Ovary (tissue), 9 donors: ENCODE measurements around the gene NBPF9. TPM values are rescaled to one million over a fixed set of nuclear protein-coding genes. Genes with fewer than 3 reads are reported as not detected.
"Not testable (repeated sequence)": the region's sequence is repeated elsewhere in the genome, so short reads cannot be mapped to it uniquely, and the experiment has no call there.

ENCODE experiments used
- DNase-seq, 5 donors: peaks; one replicate each; pipeline ENCODE4 v3.0.0-alpha.2; 2019 to 2020
- H3K27ac ChIP-seq, 2 donors: fragments of 200-600 bp; one replicate each; pipeline versions ENCODE4 v1.5.1 to v1.8.0; 2019 to 2022
- H3K27me3 ChIP-seq: fragments of 200-600 bp; one replicate; pipeline ENCODE4 v1.8.0; 2022
- H3K36me3 ChIP-seq: fragments of 200-600 bp; sonication (generic); one replicate; pipeline ENCODE4 v1.5.1; 2019
- H3K4me1 ChIP-seq: one replicate; pipeline ENCODE4 v1.8.1; 2013; ENCODE audit warnings: mild to moderate bottlenecking, moderate library complexity; ENCODE audit not compliant: insufficient read depth
- H3K4me3 ChIP-seq: fragments of 200-600 bp; sonication (generic); one replicate; pipeline ENCODE4 v1.5.1; 2017
- H3K9me3 ChIP-seq, 2 donors: fragments of 200-600 bp in 1 of 2; sonication (generic) in 1 of 2; one replicate each; pipeline versions ENCODE4 v1.5.1 to v1.8.1; 2013 to 2019; ENCODE audit warnings: mild to moderate bottlenecking in 1 of 2, moderate library complexity in 1 of 2
- WGBS, 3 donors: extraction: QIAGEN DNeasy Blood & Tissue Kit in 1 of 3; methylation state at CpG; one replicate each; pipeline versions ENCODE4 v1.1.5 to v1.1.7; 2013 to 2017; 5-methylcytosine and 5-hydroxymethylcytosine counted together
- intact Hi-C, 4 donors: fragments of 100-400 bp; cut with DNase I; formaldehyde crosslinking; loops; one replicate each; pipeline versions ENCODE4 v1.11.0 to v1.15.1; 2022 to 2023
- polyA plus RNA-seq, 2 donors: library from polyadenylated mRNA; stranded (reverse); fragments of 200-250 nt in 1 of 2; fragments of 350-450 nt in 1 of 2; fragmentation: Illumina TruSeq in 1 of 2; extraction: RNeasy Lipid Tissue Mini Kit (QIAGEN cat#74804) in 1 of 2; gene quantifications; one replicate each; pipeline ENCODE4 v1.2.3, GENCODE V29; 2013 to 2014
- total RNA-seq, 7 donors: library from RNA; depleted of rRNA in 2 of 7; stranded (reverse); fragments of >200 nt in 2 of 7; fragmentation: NEBNext Ultra II Directional in 3 of 7; extraction: Animal tissue kit (Norgen Biotek cat#: 25700) in 3 of 7; gene quantifications; one replicate each; pipeline versions ENCODE4 v1.1.0 to v1.2.4, GENCODE V29; 2016 to 2023
- donor health status: DM: no; HTN: no; CAD: no; lungs with moderate emphysema.
- donor health status: DM: no; HTN: no; CAD: no.
- donor health status: Bipolar disorder and iron deficiency.
- donor health status: DM: yes; HTN: yes; CAD: no.
- donor health status: DM: no; HTN: no; CAD: no.
- donor health status: DM: yes; HTN: yes; CAD: no.

The NBPF9 gene
- total and polyA plus RNA-seq, 9 donors: 8.0 to 20.3 (median 14.9) TPM

DNA sequence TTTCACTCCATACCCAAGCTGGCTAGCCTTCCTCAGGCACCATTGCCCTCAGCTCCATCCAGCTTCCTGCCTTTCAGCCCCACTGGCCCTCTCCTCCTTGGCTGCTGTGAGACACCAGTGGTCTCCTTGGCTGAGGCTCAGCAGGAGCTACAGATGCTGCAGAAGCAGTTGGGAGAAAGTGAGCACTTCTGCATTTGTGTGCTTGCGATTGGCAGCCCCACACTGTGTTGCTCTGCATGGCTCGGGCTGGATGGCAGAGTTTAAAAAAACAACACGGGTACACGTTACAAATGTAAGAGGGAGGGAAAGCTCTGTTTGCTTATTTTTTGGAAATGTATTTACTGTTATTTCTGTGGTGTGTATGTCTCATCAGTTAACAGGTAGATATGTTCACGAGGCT, 90.8 kb downstream of the NBPF9 start:
- H3K9me3 ChIP-seq, H3K27ac ChIP-seq, H3K4me1 ChIP-seq, intact Hi-C loops, H3K4me3 ChIP-seq, H3K36me3 ChIP-seq, DNase-seq, H3K27me3 ChIP-seq: not testable (repeated sequence)
- 89 to 100% methylated on average over 1 to 3 of the region's 5 CpGs; no CpG with 5 or more reads in 1 of the 3 donors for WGBS, 3 donors

DNA sequence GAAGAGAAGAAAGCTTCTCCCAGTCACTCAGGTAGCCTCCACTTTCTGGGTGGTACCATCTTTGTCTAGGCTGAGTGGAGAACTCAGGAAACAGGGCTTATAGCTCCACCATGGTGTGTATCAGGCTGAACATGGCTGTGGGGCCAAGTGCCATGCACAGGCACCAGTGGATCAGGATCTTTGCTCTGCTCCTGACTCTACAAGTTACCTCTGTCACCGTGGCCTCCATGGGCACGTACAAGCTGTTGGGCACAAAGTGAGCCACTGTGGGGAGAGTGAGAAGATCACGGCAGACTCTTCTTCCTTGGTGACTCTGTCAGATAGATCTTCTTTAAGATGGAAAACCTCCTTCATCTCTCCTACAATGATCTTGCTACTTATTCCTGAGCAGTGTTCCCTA, 93.6 kb downstream of the NBPF9 start:
- intact Hi-C loops, DNase-seq: not testable (repeated sequence)

DNA sequence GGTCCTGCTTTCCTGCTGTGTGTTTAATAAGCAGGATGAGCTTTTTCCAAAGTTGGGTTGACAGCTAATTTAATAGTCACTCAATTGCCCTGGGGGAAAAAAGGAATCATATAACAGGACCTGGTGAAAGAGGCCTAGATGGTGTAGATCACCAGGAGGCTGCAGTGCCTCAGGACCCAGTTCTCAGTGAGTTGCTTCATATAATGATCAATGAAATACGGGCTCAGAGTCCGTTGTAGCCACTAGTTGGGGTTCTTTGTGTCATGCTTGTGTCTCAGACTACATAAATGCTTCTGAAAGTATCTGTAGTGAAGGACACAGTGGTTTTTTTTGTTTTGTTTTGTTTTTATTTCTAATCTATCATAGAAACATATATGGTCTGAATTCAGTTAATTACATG, 94.6 kb downstream of the NBPF9 start:
- H3K36me3 ChIP-seq, H3K27me3 ChIP-seq, DNase-seq, H3K4me3 ChIP-seq, intact Hi-C loops, H3K4me1 ChIP-seq, H3K27ac ChIP-seq, H3K9me3 ChIP-seq: not testable (repeated sequence)
- WGBS, 3 donors: 85 to 96% methylated on average over 2 of the region's 2 CpGs; no CpG with 5 or more reads in 1 of the 3 donors

More for the DNA sequence above, 93.6 kb downstream of the NBPF9 start:
- H3K4me1 ChIP-seq, H3K9me3 ChIP-seq, H3K27ac ChIP-seq, H3K27me3 ChIP-seq, H3K4me3 ChIP-seq, H3K36me3 ChIP-seq: not testable (repeated sequence)
- 91 to 94% (median 92%) methylated on average over 3 of the region's 3 CpGs for WGBS, 3 donors

DNA sequence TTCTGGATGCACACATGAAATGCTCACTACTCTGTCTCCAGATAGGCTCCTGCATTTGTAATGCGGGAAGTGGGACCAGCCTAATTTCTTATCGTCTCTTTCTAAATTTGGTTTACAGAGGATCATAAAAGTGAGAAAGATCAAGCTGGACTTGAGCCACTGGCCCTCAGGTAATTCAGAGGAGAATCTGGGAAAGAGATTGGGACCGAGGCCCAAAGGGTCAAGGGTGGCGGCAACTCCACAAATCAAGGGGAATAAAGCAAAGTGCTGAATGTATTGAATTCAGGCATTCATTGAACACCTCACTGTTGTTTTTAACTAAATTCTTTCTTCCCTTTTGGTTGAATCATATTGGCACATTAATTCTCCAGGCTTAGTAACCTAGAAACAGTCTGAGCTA, 95.0 kb downstream of the NBPF9 start:
- H3K4me3 ChIP-seq, H3K27ac ChIP-seq, H3K9me3 ChIP-seq, H3K36me3 ChIP-seq, H3K4me1 ChIP-seq, intact Hi-C loops, H3K27me3 ChIP-seq, DNase-seq: not testable (repeated sequence)
- WGBS, 3 donors: no CpG with 5 or more reads among the region's 4 CpGs
